Stimulated activated CD4-positive, alpha-beta T cell treated with anti-CD3 and anti-CD28 coated beads, TNF-alpha, amount 100 ng/mL, for 24 hours (primary cell): ENCODE results near the gene BARX2.

Experiments
- DNase-seq, 3 experiments: peaks; one replicate each; pipeline ENCODE4 v3.0.0-alpha.2; 2020; ENCODE audit warnings: low read depth in 3 of 3

The BARX2 gene

GRCh38 chr11:129440028-129440713 is 64.5 kb downstream of the BARX2 start:
- no peak for DNase-seq

- DNase-seq: no peak
These were observed 66.5 kb downstream of the BARX2 start for GRCh38 chr11:129442171-129442570.

- no peak for DNase-seq
These were observed 67.6 kb downstream of the BARX2 start for GRCh38 chr11:129443276-129443675.

GRCh38 chr11:129444274-129444673 is 68.6 kb downstream of the BARX2 start:
- no peak for DNase-seq

- DNase-seq: no peak
These were observed 69.6 kb downstream of the BARX2 start for GRCh38 chr11:129445226-129445625.

- no peak for DNase-seq
These were observed 70.9 kb downstream of the BARX2 start for GRCh38 chr11:129446572-129446971.

GRCh38 chr11:129447654-129448239 is 72.1 kb downstream of the BARX2 start:
- no peak for DNase-seq

GRCh38 chr11:129451524-129451923 is 75.9 kb downstream of the BARX2 start:
- no peak for DNase-seq

GRCh38 chr11:129453293-129453721 is 77.7 kb downstream of the BARX2 start:
- no peak for DNase-seq

GRCh38 chr11:129455101-129455500 is 79.5 kb downstream of the BARX2 start:
- no peak for DNase-seq

- no peak for DNase-seq
These were observed 80.4 kb downstream of the BARX2 start for GRCh38 chr11:129455756-129456655.

GRCh38 chr11:129457321-129457720 is 81.7 kb downstream of the BARX2 start:
- no peak for DNase-seq

- DNase-seq: no peak
These were observed 82.6 kb downstream of the BARX2 start for GRCh38 chr11:129458278-129458677.

- no peak for DNase-seq
These were observed 83.3 kb downstream of the BARX2 start for GRCh38 chr11:129458756-129459535.

- no peak for DNase-seq
These were observed 85.1 kb downstream of the BARX2 start for GRCh38 chr11:129460714-129461113.

GRCh38 chr11:129484068-129484467 is 108.4 kb downstream of the BARX2 start:
- no peak for DNase-seq

GRCh38 chr11:129489249-129489648 is 113.6 kb downstream of the BARX2 start:
- DNase-seq: no peak

GRCh38 chr11:129490004-129490403 is 114.4 kb downstream of the BARX2 start:
- no peak for DNase-seq

GRCh38 chr11:129493746-129494145 is 118.1 kb downstream of the BARX2 start:
- DNase-seq: no peak
